ENCODE results near the gene CCDC88C.

Gene CCDC88C

GRCh38 chr14:91306547-91306946 is 111.1 kb downstream of the CCDC88C start:
- no peak for TF ChIP-seq CTCF (IDR thresholded peaks at IDR 0.05; ENCODE audit: borderline replicate concordance, control extremely low read depth, extremely low read depth, insufficient read depth, missing control alignments)
- DNase-seq (ENCODE audit: low spot score) = no peak
- in situ Hi-C loops (cut with MboI; ENCODE audit: low sequenced_read_pairs, unreplicated experiment) = no loop called here

- no peak for DNase-seq (ENCODE audit: low spot score)
- in situ Hi-C loops (cut with MboI; ENCODE audit: low sequenced_read_pairs, unreplicated experiment) = no loop called here
- TF ChIP-seq CTCF (IDR thresholded peaks at IDR 0.05; ENCODE audit: borderline replicate concordance, control extremely low read depth, extremely low read depth, insufficient read depth, missing control alignments) = no peak
Measured at GRCh38 chr14:91305650-91306431, 111.8 kb downstream of the CCDC88C start.

- TF ChIP-seq CTCF (IDR thresholded peaks at IDR 0.05; ENCODE audit: borderline replicate concordance, control extremely low read depth, extremely low read depth, insufficient read depth, missing control alignments) = no peak
- DNase-seq (ENCODE audit: low spot score) = no peak
- in situ Hi-C loops (cut with MboI; ENCODE audit: low sequenced_read_pairs, unreplicated experiment) = no loop called here
Measured at GRCh38 chr14:91303924-91304229, 113.7 kb downstream of the CCDC88C start.

DNA sequence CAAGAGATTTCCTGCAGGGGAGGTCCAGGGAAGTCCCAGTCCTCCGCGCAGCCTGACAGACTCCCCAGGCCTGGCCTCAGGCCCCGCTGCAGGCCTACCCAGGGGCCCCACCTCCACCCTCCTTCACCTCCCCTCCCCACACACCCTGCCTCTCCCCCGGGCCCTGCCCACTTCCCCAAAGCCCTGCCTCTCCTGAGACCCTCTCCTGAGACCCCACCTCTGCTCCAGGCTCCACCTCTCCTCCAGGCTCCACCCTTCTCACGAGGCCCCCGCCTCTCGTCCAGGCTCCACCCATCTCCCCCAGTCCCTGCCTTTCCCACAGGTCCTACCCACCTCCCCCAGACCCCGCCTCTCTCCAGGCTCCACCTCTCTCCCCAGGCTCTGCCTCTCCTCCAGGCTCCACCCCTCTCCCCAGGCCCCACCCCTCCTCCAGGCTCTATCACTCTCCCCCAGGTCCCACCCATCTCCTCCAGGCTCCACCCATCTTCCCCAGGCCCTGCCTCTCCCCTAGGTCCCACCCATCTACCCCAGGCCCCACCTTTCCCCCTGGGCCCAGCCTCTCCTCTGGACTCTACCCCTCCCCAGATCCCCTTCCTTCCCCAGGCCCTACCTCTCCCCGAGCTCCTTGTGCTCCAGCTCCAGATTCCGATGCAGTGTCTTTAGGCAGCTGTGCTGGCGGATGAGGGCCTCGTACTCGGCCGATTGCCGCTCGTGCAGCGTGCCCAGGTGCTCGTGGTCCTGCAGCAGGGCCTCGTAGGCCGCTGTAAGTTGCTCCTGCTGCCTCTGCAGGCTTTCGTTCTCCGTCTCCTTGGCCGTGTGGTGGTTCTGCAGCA is 114.3 kb downstream of the CCDC88C start:
- peak; percentile 93 for DNase-seq (ENCODE audit: low spot score)
- in situ Hi-C loops (cut with MboI; ENCODE audit: low sequenced_read_pairs, unreplicated experiment) = no loop called here
- no peak for TF ChIP-seq CTCF (IDR thresholded peaks at IDR 0.05; ENCODE audit: borderline replicate concordance, control extremely low read depth, extremely low read depth, insufficient read depth, missing control alignments)

DNA sequence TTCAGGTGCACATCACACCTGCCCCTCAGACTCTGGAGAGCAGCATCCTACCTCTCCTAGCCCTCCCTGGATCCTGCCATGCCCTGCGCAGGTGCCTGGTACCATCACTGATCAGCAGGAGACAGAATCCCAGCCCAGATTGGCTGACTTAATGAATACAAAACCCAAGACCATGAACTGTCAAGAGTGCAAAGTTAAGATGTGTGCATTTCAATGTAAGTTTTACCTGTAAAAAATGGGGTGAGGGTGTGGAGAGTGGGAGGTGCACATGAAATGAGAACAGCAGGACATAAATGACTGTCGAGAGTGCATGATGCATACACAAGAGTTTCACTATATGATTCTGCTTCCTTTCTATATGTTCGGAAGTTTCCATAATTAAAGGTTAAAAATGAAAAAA is 115.2 kb downstream of the CCDC88C start:
- peak; percentile 66 for DNase-seq (ENCODE audit: low spot score)
- in situ Hi-C loops (cut with MboI; ENCODE audit: low sequenced_read_pairs, unreplicated experiment) = no loop called here
- no peak for TF ChIP-seq CTCF (IDR thresholded peaks at IDR 0.05; ENCODE audit: borderline replicate concordance, control extremely low read depth, extremely low read depth, insufficient read depth, missing control alignments)

DNA sequence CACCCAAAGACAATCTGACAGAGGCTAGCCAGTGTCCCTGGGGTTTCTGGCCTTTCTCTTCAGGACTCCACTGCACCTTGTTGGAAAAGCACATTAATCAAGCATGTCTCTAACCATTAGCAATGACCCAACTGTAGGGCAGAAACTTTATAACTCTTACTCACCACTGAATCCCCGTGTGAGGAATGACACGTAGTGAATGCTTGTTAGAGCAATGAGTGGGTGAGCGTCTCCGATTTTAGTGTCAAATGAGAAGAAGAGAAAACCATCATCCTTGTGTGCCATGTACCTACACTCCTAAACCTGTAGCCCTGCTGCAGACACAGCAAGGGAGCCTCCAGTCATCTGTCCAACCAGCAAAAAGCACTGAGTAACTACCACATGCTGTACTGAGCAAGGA is 116.7 kb downstream of the CCDC88C start:
- DNase-seq (ENCODE audit: low spot score) = no peak
- TF ChIP-seq CTCF (IDR thresholded peaks at IDR 0.05; ENCODE audit: borderline replicate concordance, control extremely low read depth, extremely low read depth, insufficient read depth, missing control alignments) = no peak
- in situ Hi-C loops (cut with MboI; ENCODE audit: low sequenced_read_pairs, unreplicated experiment) = no loop called here

Data from GM13976 (cell line).